B cell (primary cell): ENCODE data around the gene JUNB. TPM values are rescaled to one million over a fixed set of nuclear protein-coding genes. Genes with fewer than 3 reads are reported as not detected.

Source experiments
- ATAC-seq: fragments of 200-7000 bp; cut with Tn5 transposase; one replicate; pipeline ENCODE4 v1.10.0; 2021; ENCODE audit warnings: low read depth, mild to moderate bottlenecking, moderate number of reproducible peaks, moderate library complexity
- CTCF ChIA-PET: fragments of 350-600 bp; sonication (Branson Sonifier 250); formaldehyde crosslinking; loops from one replicate; lab custom pipeline; 2021; ENCODE audit warnings: antibody characterized with exemption, inconsistent platforms; lab: Charles Lee
- POLR2A ChIA-PET: fragments of 350-600 bp; sonication (Branson Sonifier 250); formaldehyde crosslinking; loops from one replicate; lab custom pipeline; 2021; ENCODE audit warnings: antibody characterized with exemption; lab: Charles Lee
- DNase-seq: peaks from one replicate; pipeline ENCODE4 v3.0.0; 2013
- H2AFZ ChIP-seq: 2 replicates; pipeline ENCODE4 v1.6.1; 2012; ENCODE audit warnings: mild to moderate bottlenecking, low read depth, low read length; ENCODE audit not compliant: insufficient read depth, poor library complexity, severe bottlenecking
- H3K27ac ChIP-seq, 2 donors: 1 replicate in 1 of 2; 2 replicates in 1 of 2; pipeline ENCODE4 v1.5.1; 2012 to 2013; ENCODE audit warnings: low read length in 2 of 2, mild to moderate bottlenecking in 2 of 2, moderate library complexity in 1 of 2
- H3K27me3 ChIP-seq, 4 experiments: fragments of 200-600 bp in 1 of 4; sonication (generic) in 1 of 4; replicated peaks in 1 of 4; 1 replicate in 2 of 4; 2 replicates in 2 of 4; pipeline versions ENCODE4 v1.6.1 to v1.7.0; 2013 to 2016; ENCODE audit warnings: low read length in 3 of 4, mild to moderate bottlenecking in 2 of 4, mixed read lengths in 1 of 4, moderate library complexity in 1 of 4; ENCODE audit not compliant: insufficient read depth in 4 of 4, control insufficient read depth in 3 of 4; ENCODE audit errors: control extremely low read depth in 1 of 4
- H3K36me3 ChIP-seq, 2 experiments: replicated peaks in 1 of 2; 1 replicate in 1 of 2; 2 replicates in 1 of 2; pipeline versions ENCODE4 v1.6.1 to v1.7.1; 2013; ENCODE audit warnings: low read length in 1 of 2; ENCODE audit not compliant: insufficient read depth in 2 of 2, control insufficient read depth in 1 of 2; ENCODE audit errors: control extremely low read depth in 1 of 2, extremely low read depth in 1 of 2
- H3K4me1 ChIP-seq, 2 donors: fragments of 200-600 bp in 1 of 2; sonication (generic) in 1 of 2; 1 replicate in 1 of 2; 2 replicates in 1 of 2; pipeline versions ENCODE4 v1.5.1 to v1.6.1; 2013 to 2017; ENCODE audit warnings: low read length in 2 of 2; ENCODE audit not compliant: control insufficient read depth in 2 of 2, insufficient read depth in 2 of 2
- H3K4me2 ChIP-seq: replicated peaks from 2 replicates; pipeline ENCODE3; 2012; ENCODE audit warnings: mild to moderate bottlenecking, low read depth, low read length; ENCODE audit not compliant: poor library complexity, severe bottlenecking
- H3K4me3 ChIP-seq, 5 experiments: fragments of 200-600 bp in 1 of 5; sonication (generic) in 1 of 5; 1 replicate in 3 of 5; 2 replicates in 2 of 5; pipeline versions ENCODE4 v1.5.1 to v1.7.0; 2011 to 2016; ENCODE audit warnings: low read length in 4 of 5, mild to moderate bottlenecking in 4 of 5, low read depth in 2 of 5, control low read depth in 1 of 5, moderate library complexity in 1 of 5; ENCODE audit not compliant: insufficient read depth in 1 of 5; ENCODE audit errors: control extremely low read depth in 1 of 5, extremely low read depth in 1 of 5
- H3K79me2 ChIP-seq: fragments of 200-600 bp; sonication (generic); one replicate; pipeline ENCODE4 v1.6.0; 2016; ENCODE audit warnings: low read length; ENCODE audit not compliant: control insufficient read depth, insufficient read depth
- H3K9ac ChIP-seq: fragments of 200-600 bp; sonication (generic); 2 replicates; pipeline ENCODE4 v1.6.1; 2017; ENCODE audit warnings: mild to moderate bottlenecking, low read length, moderate library complexity
- H3K9me3 ChIP-seq, 3 donors: one replicate each; pipeline versions ENCODE4 v1.6.1 to v1.7.1; 2013; ENCODE audit warnings: low read length in 2 of 3; ENCODE audit not compliant: control insufficient read depth in 2 of 3, insufficient read depth in 1 of 3; ENCODE audit errors: control extremely low read depth in 1 of 3
- H4K20me1 ChIP-seq: 2 replicates; pipeline ENCODE4 v1.6.0; 2012; ENCODE audit warnings: mild to moderate bottlenecking, low read length; ENCODE audit not compliant: insufficient read depth, control insufficient read depth, poor library complexity, severe bottlenecking
- H3K27ac Mint-ChIP-seq: one replicate; pipeline ENCODE4 v1.8.0; 2021; ENCODE audit warnings: mixed read lengths
- H3K27me3 Mint-ChIP-seq: one replicate; pipeline ENCODE4 v1.8.0; 2021; ENCODE audit warnings: mixed read lengths
- H3K4me1 Mint-ChIP-seq: one replicate; pipeline ENCODE4 v1.8.0; 2021; ENCODE audit warnings: mixed read lengths
- H3K4me3 Mint-ChIP-seq: one replicate; pipeline ENCODE4 v1.8.0; 2021; ENCODE audit warnings: mixed read lengths
- H3K9me3 Mint-ChIP-seq: one replicate; pipeline ENCODE4 v1.8.0; 2022; ENCODE audit warnings: mixed read lengths; ENCODE audit not compliant: insufficient read depth
- EZH2 ChIP-seq: IDR thresholded peaks from 2 replicates; pipeline ENCODE4 v1.6.1; 2012; ENCODE audit warnings: borderline replicate concordance, low read depth, mild to moderate bottlenecking, moderate library complexity, low read length; ENCODE audit not compliant: insufficient read depth, poor library complexity, severe bottlenecking
- WGBS: methylation state at CpG from one replicate; pipeline ENCODE4 v1.1.5; 2013; ENCODE audit warnings: missing lambda C conversion rate; ENCODE audit not compliant: insufficient coverage; 5-methylcytosine and 5-hydroxymethylcytosine counted together
- intact Hi-C: fragments of 100-400 bp; cut with micrococcal nuclease; formaldehyde crosslinking; loops from one replicate; pipeline ENCODE4 v1.10.0; 2022
- polyA plus RNA-seq: library from polyadenylated mRNA; depleted of rRNA; stranded (reverse); fragments of >200 nt; gene quantifications from 2 replicates; pipeline ENCODE4 v1.2.3, GENCODE V29; 2012
- total RNA-seq, 2 donors: library from RNA; stranded (reverse); fragments of 120-200 nt in 1 of 2; gene quantifications; 1 replicate in 1 of 2; 2 replicates in 1 of 2; pipeline versions ENCODE4 v1.2.3 to v1.2.4, GENCODE V29; 2013 to 2022
- TF ChIP-seq, protein P1 (sequence below): fragments of 200-600 bp; IDR thresholded peaks from one replicate; pipeline ENCODE4 v1.8.0; 2022; ENCODE audit warnings: antibody characterized with exemption, mild to moderate bottlenecking

The JUNB gene
- total and polyA plus RNA-seq, 2 donors (not counting 1 experiment from before 2014, with no cell fraction given): 206 to 4,055 TPM

DNA sequence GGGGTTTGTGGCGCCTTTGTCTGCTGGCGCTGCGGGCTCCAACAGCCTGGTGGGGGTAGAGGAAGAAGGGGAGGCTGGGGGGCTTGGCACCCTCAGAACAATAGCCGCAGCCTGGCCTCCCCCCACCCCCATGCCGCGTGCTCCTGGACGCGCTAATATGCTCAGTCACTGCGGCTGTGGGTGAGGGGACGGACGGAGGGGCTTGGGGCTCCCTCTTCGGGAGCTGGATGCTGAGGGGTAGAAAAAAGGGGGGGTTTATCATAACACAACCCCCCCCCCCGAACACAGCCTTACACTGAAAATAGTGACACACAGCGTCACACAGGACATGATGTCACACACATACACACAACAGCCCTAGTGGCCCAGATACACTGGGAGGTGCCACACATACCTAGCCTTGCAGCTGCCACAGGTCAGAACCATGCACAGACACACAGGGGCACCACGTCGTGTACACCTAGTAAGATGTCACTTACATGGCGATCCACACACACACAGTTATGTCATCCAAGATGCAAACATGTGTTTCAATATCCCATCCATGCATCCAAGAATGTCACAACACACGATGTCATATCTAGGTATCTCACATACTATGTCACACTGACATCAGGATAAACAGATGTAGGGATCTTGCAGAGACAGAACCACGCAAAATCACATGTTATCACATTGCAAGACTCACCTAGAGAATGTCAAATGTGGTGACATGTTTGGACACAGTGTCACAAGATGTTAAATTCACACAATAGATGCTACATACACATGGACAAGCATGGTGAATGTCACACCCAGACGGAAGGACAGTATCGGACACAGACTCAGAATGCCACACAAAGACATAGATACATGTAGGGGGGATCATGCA, 47.8 kb downstream of the JUNB start:
- ChIA-PET CTCF (interaction anchor here (0.6 kb wide), 1 partner anchor 25 kb away, joined by 3 read pairs; no protein-coding TSS in a partner anchor), POLR2A (no interaction called here)
- H3K4me2 ChIP-seq: peak overlapping the region; percentile 91
- peak overlapping the region; percentile 52 for H3K9ac ChIP-seq
- intact Hi-C loops: loop anchor here (2.0 kb wide), 1 partner anchor 32 kb away; the partner anchor contains the start of gene RNASEH2A
- no peaks in the 10 kb centered on the region for H3K36me3 ChIP-seq
- DNase-seq (peak; percentile 44), ATAC-seq (no peak)
- H3K4me3 ChIP-seq: peak overlapping the region in 1 of 5 experiments; percentile 57
- H3K4me3 Mint-ChIP-seq: peak overlapping the region; percentile 75
- H3K9me3 Mint-ChIP-seq: no peaks in the 10 kb centered on the region
- peaks cover 0 to 44% (median 7%) of the 10 kb centered on the region in 3 donors for H3K9me3 ChIP-seq
- TF ChIP-seq, protein P1, sequence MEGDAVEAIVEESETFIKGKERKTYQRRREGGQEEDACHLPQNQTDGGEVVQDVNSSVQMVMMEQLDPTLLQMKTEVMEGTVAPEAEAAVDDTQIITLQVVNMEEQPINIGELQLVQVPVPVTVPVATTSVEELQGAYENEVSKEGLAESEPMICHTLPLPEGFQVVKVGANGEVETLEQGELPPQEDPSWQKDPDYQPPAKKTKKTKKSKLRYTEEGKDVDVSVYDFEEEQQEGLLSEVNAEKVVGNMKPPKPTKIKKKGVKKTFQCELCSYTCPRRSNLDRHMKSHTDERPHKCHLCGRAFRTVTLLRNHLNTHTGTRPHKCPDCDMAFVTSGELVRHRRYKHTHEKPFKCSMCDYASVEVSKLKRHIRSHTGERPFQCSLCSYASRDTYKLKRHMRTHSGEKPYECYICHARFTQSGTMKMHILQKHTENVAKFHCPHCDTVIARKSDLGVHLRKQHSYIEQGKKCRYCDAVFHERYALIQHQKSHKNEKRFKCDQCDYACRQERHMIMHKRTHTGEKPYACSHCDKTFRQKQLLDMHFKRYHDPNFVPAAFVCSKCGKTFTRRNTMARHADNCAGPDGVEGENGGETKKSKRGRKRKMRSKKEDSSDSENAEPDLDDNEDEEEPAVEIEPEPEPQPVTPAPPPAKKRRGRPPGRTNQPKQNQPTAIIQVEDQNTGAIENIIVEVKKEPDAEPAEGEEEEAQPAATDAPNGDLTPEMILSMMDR: no peak
- no peak for TF ChIP-seq EZH2
- no peak overlapping the region for H3K27ac Mint-ChIP-seq
- WGBS: 26% methylated on average over 8 of the region's 21 CpGs
- H4K20me1 ChIP-seq: no peaks in the 10 kb centered on the region
- peak overlapping the region; percentile 44 for H2AFZ ChIP-seq
- H3K27ac ChIP-seq: no peak overlapping the region
- peaks cover 6 to 95% (median 58%) of the 10 kb centered on the region in 4 experiments for H3K27me3 ChIP-seq
- no peaks in the 10 kb centered on the region for H3K79me2 ChIP-seq
- peaks cover 40 to 51% of the 10 kb centered on the region in 2 donors for H3K4me1 ChIP-seq
- H3K27me3 Mint-ChIP-seq: peaks cover 66% of the 10 kb centered on the region
- peaks cover 47% of the 10 kb centered on the region for H3K4me1 Mint-ChIP-seq
